Fibroblast of lung (primary cell): Measurements from ENCODE around the gene DRAP1.

Source experiments
- CTCF ChIP-seq, 2 donors: IDR thresholded peaks in 1 of 2; conservative IDR thresholded peaks in 1 of 2; 1 replicate in 1 of 2; 2 replicates in 1 of 2; pipeline ENCODE4 v1.5.1; 2011 to 2012; ENCODE audit warnings: low read length in 2 of 2, control low read depth in 1 of 2, inconsistent platforms in 1 of 2, low read depth in 1 of 2, mild to moderate bottlenecking in 1 of 2
- EZH2 ChIP-seq: IDR thresholded peaks from 2 replicates; pipeline ENCODE4 v1.5.1; 2012; ENCODE audit warnings: low read length, control low read depth, mild to moderate bottlenecking; ENCODE audit errors: missing control alignments

- TF ChIP-seq CTCF (conservative IDR thresholded peaks at IDR 0.05 in 1 of 2, IDR thresholded peaks at IDR 0.05 in 1 of 2; ENCODE audit: low read depth in 1 of 2, low read length in 2 of 2) (no peak), EZH2 (no peak)
Measured at GRCh38 chr11:65879617-65880016, 39.6 kb upstream of the DRAP1 start, which contains the start of gene CTSW.
